ENCODE data around the gene IFIT5. TPM values are rescaled to one million over a fixed set of nuclear protein-coding genes. Genes with fewer than 3 reads are reported as not detected.
"Not testable (repeated sequence)": the region's sequence is repeated elsewhere in the genome, so short reads cannot be mapped to it uniquely, and the experiment has no call there.

The IFIT5 gene
- total and polyA plus RNA-seq, 2 donors, result 12.3 to 34.9 TPM

DNA sequence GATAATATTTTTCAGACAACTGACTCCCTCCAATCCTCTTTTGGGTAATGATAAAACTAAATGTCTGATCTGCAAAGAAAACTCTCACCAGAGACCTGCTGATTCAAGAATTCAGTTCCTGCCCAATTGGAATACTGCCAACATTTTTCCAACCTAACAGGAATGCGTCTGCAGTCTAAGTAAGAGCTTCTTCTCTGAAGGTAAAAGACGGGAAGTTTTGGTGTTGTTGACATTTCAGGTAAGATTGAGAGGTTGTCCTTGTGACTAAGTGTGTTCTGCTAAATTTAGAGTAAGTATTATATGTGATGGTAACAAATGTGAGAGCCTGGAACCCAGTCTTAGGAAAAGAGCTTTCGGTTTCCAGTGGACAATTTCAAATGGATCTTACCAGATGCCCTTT lies 17.6 kb downstream of the IFIT5 start:
- H3K4me3 ChIP-seq (ENCODE audit: low read depth, low read length), result no peak overlapping the region
- H3K27ac ChIP-seq (ENCODE audit: low read depth), result no peak overlapping the region
- H3K4me1 ChIP-seq (ENCODE audit: insufficient read depth), result no peaks in the 10 kb centered on the region
- WGBS, result 53% methylated on average over 3 of the region's 3 CpGs
- DNase-seq (ENCODE audit: extremely low spot score), result peak; percentile 11
- H3K36me3 ChIP-seq (ENCODE audit: insufficient read depth), result no peaks in the 10 kb centered on the region

DNA sequence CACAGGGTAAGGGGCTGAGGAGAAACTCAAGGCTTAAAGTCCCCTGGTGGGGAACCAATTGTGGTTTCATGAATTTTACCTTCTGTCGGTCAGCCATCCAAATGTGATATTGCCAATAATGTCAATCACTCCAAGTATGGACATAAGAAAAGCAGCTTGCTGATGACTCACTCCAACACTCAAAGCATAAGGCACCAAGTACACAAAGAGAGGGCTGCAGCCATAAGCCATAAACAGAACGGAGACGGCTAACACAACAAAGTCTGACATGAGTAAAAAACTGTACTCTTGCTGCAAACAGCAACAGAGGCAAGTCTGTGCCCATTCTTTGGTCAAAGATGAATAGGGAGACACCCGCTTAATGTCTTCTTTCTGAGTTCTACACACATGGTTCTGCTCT lies 24.2 kb downstream of the IFIT5 start:
- 82% methylated on average over 4 of the region's 4 CpGs for WGBS
- H3K4me3 ChIP-seq (ENCODE audit: low read depth, low read length), result no peak overlapping the region
- H3K36me3 ChIP-seq (ENCODE audit: insufficient read depth), result no peaks in the 10 kb centered on the region
- no peak overlapping the region for H3K27ac ChIP-seq (ENCODE audit: low read depth)
- no peak for DNase-seq (ENCODE audit: extremely low spot score)
- no peaks in the 10 kb centered on the region for H3K4me1 ChIP-seq (ENCODE audit: insufficient read depth)

DNA sequence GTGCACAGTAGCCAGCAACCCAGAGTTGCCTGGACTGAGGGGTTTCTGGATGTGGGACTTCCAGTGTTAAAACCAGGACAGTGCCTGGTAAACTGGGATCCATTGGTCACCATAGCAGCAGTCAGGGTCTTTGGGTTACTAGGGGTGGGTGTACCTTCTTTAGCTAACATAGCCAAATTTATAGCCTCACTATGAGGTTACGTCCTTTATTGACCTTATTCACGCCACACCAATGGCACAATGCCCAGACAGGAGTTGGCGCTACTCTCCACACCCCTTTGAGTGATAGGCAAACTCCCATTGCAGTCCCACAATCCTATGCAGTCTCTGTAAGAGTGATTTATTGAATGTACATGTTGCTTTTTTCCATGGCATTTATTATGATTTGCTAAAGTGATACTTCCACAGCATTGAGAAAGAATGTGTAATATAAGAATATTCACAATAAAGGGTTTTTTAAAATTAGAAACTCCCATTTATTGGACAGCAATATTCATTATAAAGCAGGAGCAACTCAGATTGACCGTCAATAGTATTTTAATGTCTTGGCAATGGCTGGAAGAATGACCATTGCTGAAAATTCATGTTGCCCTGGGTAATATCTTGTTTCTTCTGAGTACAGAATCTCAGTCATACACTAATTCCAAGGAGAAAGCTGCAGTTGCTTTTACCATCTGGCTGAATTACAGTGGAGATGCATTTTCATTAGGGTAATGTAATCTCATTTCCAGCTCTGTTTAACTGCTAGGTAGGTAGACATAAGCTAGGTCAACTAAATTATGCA lies 26.1 kb downstream of the IFIT5 start:
- Histone ChIP-seq H3K4me1 (ENCODE audit: insufficient read depth) (no peaks in the 10 kb centered on the region), H3K36me3 (ENCODE audit: insufficient read depth) (no peaks in the 10 kb centered on the region), H3K27ac (ENCODE audit: low read depth) (no peak overlapping the region), H3K4me3 (ENCODE audit: low read depth, low read length) (no peak overlapping the region)
- 66% methylated on average over 4 of the region's 4 CpGs for WGBS
- no peak for DNase-seq (ENCODE audit: extremely low spot score)

DNA sequence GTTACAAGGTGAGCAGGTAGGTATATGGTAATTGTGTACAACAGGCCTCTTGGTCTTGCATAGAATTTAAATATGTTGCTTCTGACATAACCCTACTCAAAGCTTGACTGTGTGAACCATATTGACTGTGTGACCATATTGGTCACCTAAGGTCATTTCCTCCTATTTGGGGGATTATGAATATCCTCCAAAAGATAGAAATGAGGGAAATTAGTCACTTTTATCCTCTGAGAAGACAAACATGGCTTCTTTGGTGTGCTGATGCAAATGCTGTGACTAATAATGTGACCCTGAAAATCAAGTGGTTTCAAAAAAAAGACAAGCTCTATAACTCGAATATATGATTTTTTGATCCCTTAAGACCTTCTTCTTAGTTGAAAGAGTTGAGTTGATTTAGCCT lies 27.9 kb downstream of the IFIT5 start:
- Histone ChIP-seq H3K36me3 (ENCODE audit: insufficient read depth) (no peaks in the 10 kb centered on the region), H3K4me3 (ENCODE audit: low read depth, low read length) (no peak overlapping the region), H3K4me1 (ENCODE audit: insufficient read depth) (no peaks in the 10 kb centered on the region), H3K27ac (ENCODE audit: low read depth) (no peak overlapping the region)
- 72% methylated on average over 1 of the region's 1 CpG for WGBS
- DNase-seq (ENCODE audit: extremely low spot score), result no peak

DNA sequence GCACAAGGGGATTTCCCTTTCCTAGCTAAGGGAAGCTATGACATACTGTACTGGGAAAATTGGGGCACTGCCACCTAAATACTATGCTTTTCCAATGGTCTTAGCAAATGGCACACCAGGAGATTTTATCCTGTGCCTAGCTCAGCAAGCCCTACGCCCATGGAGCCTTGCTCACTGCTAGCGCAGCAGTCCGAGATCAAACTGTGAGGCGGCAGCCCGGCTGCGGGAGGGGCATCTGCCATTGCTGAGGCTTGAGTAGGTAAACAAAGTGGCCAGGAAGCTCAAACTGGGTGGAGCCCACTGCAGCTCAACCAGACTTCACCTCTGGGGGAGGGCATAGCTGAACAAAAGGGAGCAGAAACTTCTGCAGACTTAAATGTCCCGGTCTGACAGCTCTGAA lies 30.5 kb downstream of the IFIT5 start:
- H3K4me3 ChIP-seq (ENCODE audit: low read depth, low read length); DNase-seq (ENCODE audit: extremely low spot score); H3K36me3 ChIP-seq (ENCODE audit: insufficient read depth); H3K4me1 ChIP-seq (ENCODE audit: insufficient read depth); H3K27ac ChIP-seq (ENCODE audit: low read depth): not testable (repeated sequence)
- WGBS, result 95% methylated on average over 7 of the region's 7 CpGs

DNA sequence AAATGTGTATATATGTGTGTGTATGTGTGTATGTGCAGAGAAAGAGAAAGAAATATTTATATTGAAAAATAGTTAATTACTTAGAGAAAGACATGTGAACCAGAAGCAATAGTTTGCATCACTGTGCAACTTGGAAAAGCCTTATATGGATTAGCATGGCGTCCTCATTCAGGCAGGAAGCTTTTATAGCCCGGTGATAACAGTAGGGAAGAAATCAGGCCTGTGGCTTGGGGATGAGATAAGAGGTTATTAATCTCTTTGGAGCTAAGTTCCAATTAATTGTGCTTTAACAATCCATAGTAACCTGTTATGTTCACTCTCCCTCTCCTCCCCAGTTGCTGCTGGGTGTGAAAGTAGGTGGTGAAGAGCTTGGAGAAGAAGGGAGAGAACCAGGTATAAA lies 36.5 kb downstream of the IFIT5 start:
- Histone ChIP-seq H3K4me1 (ENCODE audit: insufficient read depth) (no peaks in the 10 kb centered on the region), H3K27ac (ENCODE audit: low read depth) (no peak overlapping the region), H3K4me3 (ENCODE audit: low read depth, low read length) (no peak overlapping the region), H3K36me3 (ENCODE audit: insufficient read depth) (no peaks in the 10 kb centered on the region)
- DNase-seq (ENCODE audit: extremely low spot score), result no peak
- WGBS, result 75% methylated on average over 2 of the region's 2 CpGs

DNA sequence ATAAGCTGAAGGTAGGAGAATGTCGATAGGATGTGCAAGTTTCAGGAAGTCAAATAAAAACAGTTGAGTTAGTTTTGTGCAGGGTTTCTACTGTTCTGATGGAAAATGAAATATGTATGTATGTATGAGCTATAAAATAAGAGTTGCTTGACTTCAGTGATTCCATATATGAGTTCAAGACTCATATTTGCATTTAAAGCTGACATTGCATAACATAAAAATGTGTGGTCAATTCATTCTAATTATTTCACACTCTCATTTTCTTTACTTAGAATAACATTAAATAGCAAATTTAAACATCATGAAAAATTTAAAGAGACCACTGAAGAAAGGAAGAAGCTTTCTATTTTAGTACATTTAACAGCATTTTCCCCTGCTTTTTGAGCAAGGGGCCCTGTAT lies 37.8 kb downstream of the IFIT5 start:
- Histone ChIP-seq H3K36me3 (ENCODE audit: insufficient read depth) (no peaks in the 10 kb centered on the region), H3K4me3 (ENCODE audit: low read depth, low read length) (no peak overlapping the region), H3K27ac (ENCODE audit: low read depth) (no peak overlapping the region), H3K4me1 (ENCODE audit: insufficient read depth) (no peaks in the 10 kb centered on the region)
- no peak for DNase-seq (ENCODE audit: extremely low spot score)
- 77% methylated on average over 1 of the region's 1 CpG for WGBS

DNA sequence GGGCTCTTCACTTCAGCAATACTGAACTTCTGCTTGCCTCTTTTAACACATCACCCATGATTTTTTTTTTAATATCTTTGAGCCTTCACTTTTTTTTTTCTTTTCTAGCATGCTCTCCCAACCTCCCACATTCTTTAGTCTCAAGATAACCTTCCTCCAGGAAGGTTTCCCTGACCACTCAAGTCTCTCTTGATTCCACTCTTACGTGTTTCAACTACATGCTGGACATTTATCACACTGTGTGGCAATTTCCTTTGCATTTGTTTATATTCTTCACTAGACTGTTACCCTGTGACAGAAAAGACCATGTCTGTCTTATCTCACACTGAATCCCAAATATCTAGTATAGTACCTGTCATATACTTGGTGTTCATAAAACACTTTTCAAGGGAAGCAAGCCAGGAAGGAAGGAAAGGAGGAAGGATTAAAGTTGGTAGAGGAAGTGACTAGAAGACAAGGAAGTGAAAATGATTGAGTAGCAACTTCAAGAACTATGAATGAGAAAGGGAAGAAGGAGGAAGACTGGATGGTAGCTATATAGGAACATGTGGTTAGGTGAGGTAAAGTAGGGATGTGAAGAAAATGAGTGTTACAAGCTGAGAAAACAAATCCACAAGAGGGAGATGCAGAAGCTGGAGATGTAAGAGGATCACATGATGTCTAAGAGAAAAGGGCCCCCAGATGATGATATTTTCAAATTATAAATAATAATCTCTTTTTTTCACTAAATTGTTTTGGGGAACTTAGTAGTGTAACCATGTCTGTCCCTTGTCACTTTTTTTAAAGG lies 40.4 kb downstream of the IFIT5 start:
- no peak overlapping the region for H3K4me3 ChIP-seq (ENCODE audit: low read depth, low read length)
- no peak overlapping the region for H3K27ac ChIP-seq (ENCODE audit: low read depth)
- 53% methylated on average over 1 of the region's 1 CpG for WGBS
- no peaks in the 10 kb centered on the region for H3K4me1 ChIP-seq (ENCODE audit: insufficient read depth)
- H3K36me3 ChIP-seq (ENCODE audit: insufficient read depth), result no peaks in the 10 kb centered on the region
- no peak for DNase-seq (ENCODE audit: extremely low spot score)

DNA sequence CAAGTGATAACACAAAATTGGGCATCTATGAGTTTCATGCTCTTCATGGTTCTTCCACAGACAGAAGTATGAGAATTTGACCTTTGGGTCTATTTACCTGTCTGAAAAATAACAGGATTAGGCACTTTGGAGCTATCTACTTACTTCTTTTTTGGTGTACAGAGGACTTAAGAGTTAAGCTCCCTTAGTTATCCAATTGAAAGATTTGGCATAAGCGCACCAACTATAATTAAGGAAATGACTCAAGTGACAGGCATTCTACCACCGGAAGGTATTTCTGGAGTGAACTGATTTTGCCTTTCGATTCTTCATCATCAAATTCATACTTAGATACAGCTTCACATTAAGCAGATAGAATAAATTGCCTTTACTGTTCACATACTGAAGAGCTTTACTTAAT lies 43.9 kb downstream of the IFIT5 start:
- H3K27ac ChIP-seq (ENCODE audit: low read depth), result no peak overlapping the region
- WGBS, result 63% methylated on average over 3 of the region's 3 CpGs

DNA sequence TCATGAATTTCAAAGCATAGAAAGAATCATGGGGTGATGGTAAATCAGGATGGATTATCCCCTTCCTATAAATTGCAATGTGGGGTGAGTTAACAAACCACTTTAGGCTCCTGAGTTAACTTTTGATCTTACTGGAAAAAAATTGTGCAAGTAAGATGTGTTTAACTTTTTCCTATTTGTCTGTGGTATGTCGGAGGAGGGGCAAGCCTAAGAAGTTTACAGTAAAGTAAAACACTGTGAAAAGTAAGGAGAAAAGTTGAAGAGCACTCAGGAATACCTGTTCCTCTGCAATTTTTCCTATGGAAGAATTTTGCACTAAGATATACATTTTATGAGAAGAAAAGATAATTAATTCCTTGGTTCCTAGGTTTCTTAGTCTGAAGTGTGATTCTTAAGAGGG lies 44.4 kb downstream of the IFIT5 start:
- H3K27ac ChIP-seq (ENCODE audit: low read depth), result no peak overlapping the region
- no peak overlapping the region for H3K4me3 ChIP-seq (ENCODE audit: low read depth, low read length)
- 60% methylated on average over 1 of the region's 1 CpG for WGBS

More for the DNA sequence above, 43.9 kb downstream of the IFIT5 start:
- no peak for DNase-seq (ENCODE audit: extremely low spot score)
- no peak overlapping the region for H3K4me3 ChIP-seq (ENCODE audit: low read depth, low read length)
- no peaks in the 10 kb centered on the region for H3K36me3 ChIP-seq (ENCODE audit: insufficient read depth)
- H3K4me1 ChIP-seq (ENCODE audit: insufficient read depth), result no peaks in the 10 kb centered on the region

DNA sequence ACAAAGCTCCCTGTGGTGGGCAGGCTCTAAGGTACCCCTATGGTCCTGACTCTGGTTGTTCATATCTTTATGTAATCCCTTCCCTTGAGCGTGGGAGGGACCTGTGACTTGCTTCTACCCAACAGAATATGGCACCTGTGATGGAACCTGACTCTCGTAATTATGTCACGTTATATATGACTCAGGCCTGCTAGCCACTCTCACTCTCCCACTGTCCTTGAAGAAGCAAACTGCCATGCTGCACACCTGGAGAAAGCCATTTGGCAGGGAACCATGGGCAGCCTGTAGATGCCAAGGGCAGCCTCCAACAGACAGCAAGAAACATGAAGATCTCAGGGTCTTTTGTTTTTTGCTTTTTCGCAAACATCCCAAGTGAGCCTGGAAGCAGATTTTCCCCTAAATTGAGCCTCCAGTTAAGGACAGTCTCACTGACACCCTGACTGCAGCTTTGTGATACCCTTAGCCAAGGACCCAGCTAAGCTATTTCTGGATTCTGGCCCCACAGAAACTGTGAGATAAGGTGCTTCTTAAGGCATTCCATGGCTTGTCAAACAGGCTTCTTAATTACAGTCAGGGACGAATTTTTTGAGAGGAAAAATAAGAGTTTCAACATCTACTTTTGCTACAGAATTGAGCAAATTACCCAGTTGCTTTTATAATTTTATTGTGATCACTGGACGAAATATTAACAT lies 49.6 kb downstream of the IFIT5 start:
- 86% methylated on average over 6 of the region's 6 CpGs for WGBS
- no peak overlapping the region for H3K4me3 ChIP-seq (ENCODE audit: low read depth, low read length)
- no peaks in the 10 kb centered on the region for H3K4me1 ChIP-seq (ENCODE audit: insufficient read depth)
- no peak overlapping the region for H3K27ac ChIP-seq (ENCODE audit: low read depth)
- no peak for DNase-seq (ENCODE audit: extremely low spot score)
- no peaks in the 10 kb centered on the region for H3K36me3 ChIP-seq (ENCODE audit: insufficient read depth)

More for the DNA sequence above, 44.4 kb downstream of the IFIT5 start:
- H3K36me3 ChIP-seq (ENCODE audit: insufficient read depth), result no peaks in the 10 kb centered on the region
- no peak for DNase-seq (ENCODE audit: extremely low spot score)
- H3K4me1 ChIP-seq (ENCODE audit: insufficient read depth), result no peaks in the 10 kb centered on the region

DNA sequence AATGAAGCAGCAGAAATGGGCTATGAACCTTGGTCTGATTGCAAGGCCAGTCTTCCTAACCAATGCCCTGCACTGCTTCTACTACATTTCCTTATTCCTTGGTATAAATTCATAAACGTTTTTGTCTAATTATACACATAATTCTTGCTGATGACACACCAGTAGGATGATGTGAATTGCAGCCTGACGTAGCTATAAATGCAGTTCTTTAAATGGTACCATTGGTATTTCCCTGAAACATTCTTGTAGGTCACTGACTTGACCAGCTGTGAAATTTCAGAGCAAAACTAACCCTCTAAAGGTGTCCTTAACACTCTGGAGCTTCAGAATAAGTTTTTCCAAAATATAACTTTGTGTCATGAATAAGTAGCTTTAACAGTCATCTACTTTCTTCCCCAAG lies 50.8 kb downstream of the IFIT5 start:
- 55% methylated on average over 2 of the region's 2 CpGs for WGBS
- H3K27ac ChIP-seq (ENCODE audit: low read depth), result no peak overlapping the region
- H3K36me3 ChIP-seq (ENCODE audit: insufficient read depth), result no peaks in the 10 kb centered on the region
- H3K4me3 ChIP-seq (ENCODE audit: low read depth, low read length), result no peak overlapping the region
- DNase-seq (ENCODE audit: extremely low spot score), result no peak
- no peaks in the 10 kb centered on the region for H3K4me1 ChIP-seq (ENCODE audit: insufficient read depth)

DNA sequence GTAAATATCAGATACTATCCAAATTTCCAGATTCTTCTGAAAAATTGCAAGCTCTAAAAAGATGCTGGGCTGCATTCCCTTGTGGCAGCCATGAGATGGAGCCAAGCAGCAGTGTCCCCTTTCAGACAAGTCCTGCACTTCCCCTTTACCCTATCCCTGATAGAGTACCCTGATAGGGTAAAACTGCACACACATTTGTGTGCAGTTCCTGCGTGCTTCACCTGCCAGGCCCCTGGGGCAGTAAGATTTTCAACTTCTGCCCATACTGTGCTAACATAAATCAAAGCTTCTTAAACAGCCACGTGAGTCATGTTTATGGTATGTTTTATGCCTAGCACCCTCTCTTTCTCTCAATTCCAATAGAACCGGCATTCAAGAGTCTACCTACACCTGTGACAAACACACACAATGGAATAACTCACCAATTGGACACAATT lies 52.2 kb downstream of the IFIT5 start:
- Histone ChIP-seq H3K4me1 (ENCODE audit: insufficient read depth) (no peaks in the 10 kb centered on the region), H3K27ac (ENCODE audit: low read depth) (no peak overlapping the region), H3K4me3 (ENCODE audit: low read depth, low read length) (no peak overlapping the region), H3K36me3 (ENCODE audit: insufficient read depth) (no peaks in the 10 kb centered on the region)
- DNase-seq (ENCODE audit: extremely low spot score), result no peak
- 29% methylated on average over 3 of the region's 3 CpGs for WGBS

Measured in urinary bladder (tissue), 4 donors.